Measurements from ENCODE around the gene PCSK5. TPM values are rescaled to one million over a fixed set of nuclear protein-coding genes. Genes with fewer than 3 reads are reported as not detected.

Gene PCSK5
- total and polyA plus RNA-seq, 2 of the 8 experiments (the other 6 are each of a cell fraction or from before 2014, with no cell fraction given): 5.5 to 10.7 TPM

GRCh38 chr9:76022317-76022716 lies 131.8 kb downstream of the PCSK5 start (continued):
- TF ChIP-seq CHD7 (IDR thresholded peaks at IDR 0.05; ENCODE audit: insufficient replicate concordance, low read length) (no peak), BCL11A (IDR thresholded peaks at IDR 0.05; ENCODE audit: low read depth in 2 of 2, low read length in 2 of 2) (no peak), POLR2AphosphoS5 (IDR thresholded peaks at IDR 0.05; ENCODE audit: low read depth, low read length) (no peak), TAF7 (optimal IDR thresholded peaks at IDR 0.05; ENCODE audit: borderline replicate concordance, low read depth, low read length) (no peak), CBX8 (IDR thresholded peaks at IDR 0.05; ENCODE audit: borderline replicate concordance, low read depth, low read length) (no peak), JUND (IDR thresholded peaks at IDR 0.05; ENCODE audit: low read length) (no peak), CHD2 (IDR thresholded peaks at IDR 0.05; ENCODE audit: low read length) (no peak), CEBPB (IDR thresholded peaks at IDR 0.05; ENCODE audit: low read depth, low read length) (no peak), BACH1 (IDR thresholded peaks at IDR 0.05; ENCODE audit: low read length) (no peak), KDM5A (IDR thresholded peaks at IDR 0.05; ENCODE audit: low read length) (no peak)
